IMR-90 (cell line): ENCODE data around the gene BLTP3A. TPM values are rescaled to one million over a fixed set of nuclear protein-coding genes. Genes with fewer than 3 reads are reported as not detected.

ENCODE experiments used
- ATAC-seq: fragments of 200-7000 bp; cut with Tn5 transposase; 2 replicates; pipeline ENCODE4 v1.9.1; 2020; ENCODE audit warnings: low read depth, mild to moderate bottlenecking, moderate library complexity
- BruUV-seq: library from RNA; stranded (reverse); fragments of 400-500 nt; replicated peaks from 2 replicates; lab custom pipeline; 2021; lab: Mats Ljungman, UMichigan
- CTCF ChIA-PET: fragments of 300-600 bp; formaldehyde crosslinking; extraction: SDS; loops from one replicate; lab custom pipeline; 2021; ENCODE audit warnings: antibody characterized with exemption; lab: Yijun Ruan, JAX
- POLR2A ChIA-PET: fragments of 300-600 bp; sonication (Branson Sonifier 250); formaldehyde crosslinking; loops from one replicate; lab custom pipeline; 2022; ENCODE audit warnings: antibody characterized with exemption; ENCODE audit not compliant: unreplicated experiment; lab: Charles Lee
- DNase-seq: peaks from one replicate; pipeline ENCODE4 v3.0.0; 2013
- H2AFZ ChIP-seq: replicated peaks from 2 replicates; pipeline ENCODE3; 2013; ENCODE audit warnings: low read length, mild to moderate bottlenecking; ENCODE audit not compliant: poor library complexity
- H2AK5ac ChIP-seq: 2 replicates; pipeline ENCODE4 v1.6.1; 2013; ENCODE audit warnings: low read depth, low read length, inconsistent platforms
- H2AK9ac ChIP-seq: replicated peaks from 2 replicates; pipeline ENCODE3; 2013; ENCODE audit warnings: mild to moderate bottlenecking, low read depth, low read length, moderate library complexity; ENCODE audit not compliant: poor library complexity
- H2BK120ac ChIP-seq: 2 replicates; pipeline ENCODE4 v1.6.1; 2013; ENCODE audit warnings: low read depth, low read length, inconsistent platforms
- H2BK15ac ChIP-seq: 3 replicates; pipeline ENCODE4 v1.6.1; 2013; ENCODE audit warnings: low read depth, low read length, inconsistent platforms
- H2BK20ac ChIP-seq: 2 replicates; pipeline ENCODE4 v1.6.1; 2013; ENCODE audit warnings: low read depth, mild to moderate bottlenecking, inconsistent platforms, low read length, moderate library complexity
- H2BK5ac ChIP-seq: 2 replicates; pipeline ENCODE4 v1.6.1; 2013; ENCODE audit warnings: mild to moderate bottlenecking, low read depth, low read length, inconsistent platforms; ENCODE audit not compliant: poor library complexity, severe bottlenecking
- H3K14ac ChIP-seq: replicated peaks from 2 replicates; pipeline ENCODE4 v1.6.1; 2013; ENCODE audit warnings: low read depth, low read length, inconsistent platforms
- H3K18ac ChIP-seq: 2 replicates; pipeline ENCODE4 v1.6.1; 2013; ENCODE audit warnings: low read depth, low read length, control low read depth
- H3K23ac ChIP-seq: 2 replicates; pipeline ENCODE4 v1.6.1; 2013; ENCODE audit warnings: low read depth, low read length, inconsistent platforms
- H3K27ac ChIP-seq: 2 replicates; pipeline ENCODE4 v1.5.1; 2013; ENCODE audit warnings: mild to moderate bottlenecking, control low read depth, low read length; ENCODE audit not compliant: insufficient read depth
- H3K27me3 ChIP-seq: 2 replicates; pipeline ENCODE4 v1.6.1; 2013; ENCODE audit warnings: low read length; ENCODE audit not compliant: control insufficient read depth, insufficient read depth
- H3K36me3 ChIP-seq: 2 replicates; pipeline ENCODE4 v1.6.1; 2013; ENCODE audit warnings: low read length, mixed read lengths; ENCODE audit not compliant: control insufficient read depth, insufficient read depth
- H3K4ac ChIP-seq: 2 replicates; pipeline ENCODE4 v1.6.1; 2013; ENCODE audit warnings: low read depth, low read length, inconsistent platforms
- H3K4me1 ChIP-seq: 2 replicates; pipeline ENCODE4 v1.6.1; 2013; ENCODE audit warnings: low read length, mixed read lengths; ENCODE audit not compliant: control insufficient read depth, insufficient read depth
- H3K4me2 ChIP-seq: 2 replicates; pipeline ENCODE4 v1.6.1; 2013; ENCODE audit warnings: low read depth, mild to moderate bottlenecking, control low read depth, low read length, moderate library complexity
- H3K4me3 ChIP-seq: 2 replicates; pipeline ENCODE4 v1.5.1; 2013; ENCODE audit warnings: low read depth, mild to moderate bottlenecking, control low read depth, low read length, moderate library complexity; ENCODE audit not compliant: insufficient read depth
- H3K56ac ChIP-seq: 2 replicates; pipeline ENCODE4 v1.6.1; 2013; ENCODE audit warnings: low read length, inconsistent platforms; ENCODE audit not compliant: insufficient read depth; ENCODE audit errors: extremely low read depth
- H3K79me1 ChIP-seq, 2 experiments: 2 replicates each; pipeline ENCODE4 v1.6.1; 2013; ENCODE audit warnings: low read length in 2 of 2, inconsistent platforms in 1 of 2, low read depth in 1 of 2
- H3K9ac ChIP-seq: 2 replicates; pipeline ENCODE4 v1.6.1; 2013; ENCODE audit warnings: low read depth, low read length, control low read depth
- H3K9me1 ChIP-seq: 2 replicates; pipeline ENCODE4 v1.6.1; 2013; ENCODE audit warnings: low read length, inconsistent platforms; ENCODE audit not compliant: insufficient read depth
- H3K9me3 ChIP-seq: 2 replicates; pipeline ENCODE4 v1.6.1; 2013; ENCODE audit warnings: low read length; ENCODE audit not compliant: control insufficient read depth, insufficient read depth
- H4K20me1 ChIP-seq: 2 replicates; pipeline ENCODE4 v1.6.1; 2013; ENCODE audit warnings: low read length, inconsistent platforms; ENCODE audit not compliant: insufficient read depth
- H4K5ac ChIP-seq: 2 replicates; pipeline ENCODE4 v1.6.1; 2013; ENCODE audit warnings: mild to moderate bottlenecking, low read depth, low read length, control low read depth
- H4K8ac ChIP-seq, 2 experiments: 2 replicates each; pipeline ENCODE4 v1.6.1; 2013; ENCODE audit warnings: low read depth in 2 of 2, low read length in 2 of 2, control low read depth in 1 of 2, inconsistent platforms in 1 of 2
- H4K91ac ChIP-seq: 2 replicates; pipeline ENCODE4 v1.6.1; 2013; ENCODE audit warnings: low read depth, low read length, inconsistent platforms; ENCODE audit not compliant: insufficient read depth
- BHLHE40 ChIP-seq: fragments of 150-350 bp; IDR thresholded peaks from 2 replicates; pipeline ENCODE4 v1.6.1; 2016; ENCODE audit warnings: mild to moderate bottlenecking, low read depth, low read length
- ELK1 ChIP-seq: fragments of 150-350 bp; IDR thresholded peaks from 2 replicates; pipeline ENCODE4 v1.6.1; 2016; ENCODE audit warnings: low read depth, mild to moderate bottlenecking, low read length, moderate library complexity, borderline replicate concordance
- POLR2A ChIP-seq: IDR thresholded peaks from 2 replicates; pipeline ENCODE4 v1.6.1; 2012; ENCODE audit warnings: mild to moderate bottlenecking, low read depth, low read length
- RCOR1 ChIP-seq: IDR thresholded peaks from 2 replicates; pipeline ENCODE4 v1.6.1; 2012; ENCODE audit warnings: mild to moderate bottlenecking, low read length, improper control_type of control experiment; ENCODE audit not compliant: insufficient replicate concordance
- RFX5 ChIP-seq: IDR thresholded peaks from 2 replicates; pipeline ENCODE4 v1.8.0; 2012; ENCODE audit warnings: low read depth, mild to moderate bottlenecking, low read length, moderate library complexity
- WGBS, 2 experiments: methylation state at CpG; one replicate each; pipeline versions ENCODE4 v1.1.5 to v1.1.7; 2013; ENCODE audit warnings: missing lambda C conversion rate in 2 of 2; ENCODE audit not compliant: insufficient read length in 1 of 2; ENCODE audit errors: extremely low coverage in 2 of 2; 5-methylcytosine and 5-hydroxymethylcytosine counted together
- dilution Hi-C: fragments of 300-500 bp; cut with HindIII; formaldehyde crosslinking; loops from one replicate; pipeline ENCODE4 v1.14.3; 2018; ENCODE audit warnings: low sequenced_read_pairs; ENCODE audit not compliant: unreplicated experiment
- in situ Hi-C: fragments of 300-500 bp; cut with MboI; formaldehyde crosslinking; loops from 3 replicates; pipeline ENCODE4 v1.14.3; 2019; ENCODE audit warnings: low sequenced_read_pairs, inconsistent platforms, mixed read lengths
- intact Hi-C: fragments of 100-400 bp; cut with micrococcal nuclease; formaldehyde crosslinking; loops from 2 replicates; pipeline ENCODE4 v1.10.0; 2022
- polyA plus RNA-seq, 3 experiments: library from polyadenylated mRNA; depleted of rRNA; stranded (reverse); fragments of >200 nt; gene quantifications; 2 replicates each; pipeline ENCODE4 v1.2.3, GENCODE V29; 2012; ENCODE audit warnings: low replicate concordance in 1 of 3
- total RNA-seq: library from RNA; depleted of rRNA; stranded (reverse); fragments of >200 nt; gene quantifications from 2 replicates; pipeline ENCODE4 v1.2.3, GENCODE V29; 2012

BLTP3A gene
- total and polyA plus RNA-seq, 2 of the 4 experiments (the other 2 are of a cell fraction): 3.0 to 4.7 TPM

- H3K9ac ChIP-seq: no peak overlapping the region
- no peak overlapping the region for H3K4me2 ChIP-seq
- no peak overlapping the region for H3K4ac ChIP-seq
- H3K56ac ChIP-seq: no peak overlapping the region
- H3K23ac ChIP-seq: no peak overlapping the region
- ChIA-PET CTCF (no interaction called here), POLR2A (no interaction called here)
- H2AFZ ChIP-seq: no peak overlapping the region
- DNase-seq (no peak), ATAC-seq (no peak)
- no peak overlapping the region for H2AK5ac ChIP-seq
- no peak overlapping the region for H2BK20ac ChIP-seq
- H3K9me3 ChIP-seq: no peaks in the 10 kb centered on the region
- no peak overlapping the region for H3K18ac ChIP-seq
- WGBS, 2 experiments: 100% methylated on average over 2 of the region's 5 CpGs; no CpG with 5 or more reads in 1 of the 2 experiments
- H3K14ac ChIP-seq: no peak overlapping the region
- no peaks in the 10 kb centered on the region for H3K36me3 ChIP-seq
- in situ Hi-C loops: no loop called here
- no peaks in the 10 kb centered on the region for H3K9me1 ChIP-seq
- dilution Hi-C loops: no loop called here
- H2BK120ac ChIP-seq: no peak overlapping the region
- no peak overlapping the region for H2BK5ac ChIP-seq
- H3K27ac ChIP-seq: no peak overlapping the region
- H4K91ac ChIP-seq: no peak overlapping the region
- H3K4me3 ChIP-seq: no peak overlapping the region
- H2AK9ac ChIP-seq: no peak overlapping the region
- TF ChIP-seq RFX5 (no peak), POLR2A (no peak), BHLHE40 (no peak), ELK1 (no peak), RCOR1 (no peak)
- H3K79me1 ChIP-seq: peaks cover 1 to 5% of the 10 kb centered on the region in 2 experiments; a peak in 2 of 4 replicates
- H3K27me3 ChIP-seq: no peaks in the 10 kb centered on the region
- H2BK15ac ChIP-seq: no peak overlapping the region
- intact Hi-C loops: no loop called here
- BruUV-seq: no TSS peak
- no peak overlapping the region for H4K8ac ChIP-seq
- H4K20me1 ChIP-seq: peaks cover 2% of the 10 kb centered on the region; the same call in 1 of the 2 replicates
- no peak overlapping the region for H4K5ac ChIP-seq
- peaks cover 4% of the 10 kb centered on the region; the same call in 1 of the 2 replicates for H3K4me1 ChIP-seq
Measured at GRCh38 chr6:34788111-34788510, 3.8 kb upstream of the BLTP3A start.
